ENCODE data around the gene KHSRP.
A peak's percentile ranks its signal among the peaks of the same experiment; 100 is the strongest.

KHSRP gene

DNA sequence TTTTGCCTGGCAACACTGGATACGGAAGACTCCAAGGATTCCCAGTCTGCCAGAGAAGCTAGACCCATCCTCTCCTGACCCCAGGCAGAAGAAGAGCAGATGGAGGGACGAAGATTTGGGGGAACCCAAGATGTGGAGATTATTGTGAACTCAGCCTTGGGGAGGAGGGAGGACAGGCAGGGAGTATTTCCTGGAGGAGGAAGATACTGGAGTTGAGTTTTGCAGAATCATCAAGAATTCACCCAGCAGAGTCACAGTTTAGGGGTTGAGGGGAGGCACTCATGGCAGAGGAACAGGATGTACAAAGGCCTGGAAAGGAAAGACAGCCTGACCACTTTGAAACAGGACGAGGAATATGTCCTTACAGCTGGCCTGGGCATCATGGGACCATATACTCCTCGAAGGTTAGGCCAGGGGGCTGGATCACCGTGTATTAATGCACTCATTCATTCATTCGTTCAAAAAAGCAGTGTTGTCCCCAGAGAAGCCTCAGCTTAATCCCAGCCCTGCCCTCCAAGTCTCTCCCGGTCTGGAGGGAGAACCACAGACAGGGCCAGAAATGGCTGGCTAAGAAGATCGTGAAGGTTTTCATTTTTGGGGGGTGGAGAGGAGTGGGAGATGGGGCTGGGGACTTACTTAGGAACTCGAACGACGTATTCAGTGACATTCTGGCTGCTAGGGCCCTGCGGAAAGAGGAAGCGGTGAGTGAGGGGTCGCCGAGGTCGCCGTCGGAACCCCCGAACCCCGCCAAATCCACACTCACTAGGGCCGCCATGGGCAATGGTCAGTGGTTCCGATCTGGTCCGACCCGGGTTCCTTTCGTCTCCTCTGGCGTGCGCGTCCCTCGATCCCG lies 32.2 kb downstream of the KHSRP start:
- DNase-seq = peak; percentile 22

DNA sequence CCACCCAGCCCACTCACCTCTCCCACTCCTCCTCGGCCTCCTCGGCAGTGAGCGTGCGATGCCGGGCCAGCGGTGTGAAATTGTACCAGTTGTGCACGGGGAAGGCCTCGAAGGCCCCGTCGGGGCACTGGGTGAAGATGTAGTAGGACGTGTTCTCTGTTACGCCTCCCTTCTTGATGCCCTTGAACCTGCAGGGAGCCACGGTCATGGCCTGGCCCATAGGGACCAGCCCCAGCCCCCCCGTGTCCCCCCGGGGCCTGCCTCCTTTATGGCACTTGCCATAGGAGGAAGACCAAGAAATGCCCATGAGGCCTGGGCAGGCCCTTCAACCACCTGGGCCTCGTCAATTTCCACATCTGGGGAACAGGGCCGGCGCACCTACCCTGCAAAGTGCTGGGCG lies 37.2 kb downstream of the KHSRP start:
- no peak for DNase-seq

DNA sequence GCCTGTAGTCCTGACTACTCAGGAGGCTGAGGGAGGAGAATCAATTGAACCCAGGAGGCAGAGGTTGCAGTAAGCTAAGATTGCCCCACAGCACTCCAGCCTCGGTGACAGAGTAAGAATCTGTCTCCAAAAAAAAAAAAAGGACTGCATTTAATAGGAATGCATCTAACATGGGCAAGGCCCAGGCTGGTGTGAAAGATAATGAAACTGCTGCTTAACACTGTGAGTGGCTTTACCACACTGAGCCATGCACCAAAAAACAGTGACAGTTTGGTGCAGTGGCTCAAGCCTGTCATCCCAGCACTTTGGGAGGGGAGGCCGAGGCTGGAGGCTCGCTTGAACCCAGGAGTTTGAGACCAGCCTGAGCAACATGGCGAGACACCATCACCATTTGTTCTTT lies 40.2 kb downstream of the KHSRP start:
- DNase-seq = no peak

DNA sequence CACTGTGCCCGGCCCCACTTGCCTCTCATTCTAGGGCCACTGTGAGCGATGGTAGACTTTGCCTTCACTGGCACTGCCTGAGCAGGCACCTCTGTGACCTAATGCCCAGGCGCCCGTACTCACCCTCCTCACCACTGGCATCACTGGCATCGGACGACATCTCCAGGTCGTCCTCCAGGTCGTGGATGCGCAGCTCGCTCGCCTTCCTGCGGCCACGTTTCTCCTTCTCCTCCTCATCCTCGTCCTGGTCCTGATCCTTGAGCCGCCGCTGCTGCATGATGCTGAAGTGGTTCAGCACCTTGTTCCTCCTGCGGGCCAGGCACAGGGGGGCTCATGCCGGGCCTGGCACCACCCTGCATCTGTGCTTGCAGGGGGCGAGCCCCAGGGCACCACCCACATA lies 41.4 kb downstream of the KHSRP start:
- no peak for DNase-seq

DNA sequence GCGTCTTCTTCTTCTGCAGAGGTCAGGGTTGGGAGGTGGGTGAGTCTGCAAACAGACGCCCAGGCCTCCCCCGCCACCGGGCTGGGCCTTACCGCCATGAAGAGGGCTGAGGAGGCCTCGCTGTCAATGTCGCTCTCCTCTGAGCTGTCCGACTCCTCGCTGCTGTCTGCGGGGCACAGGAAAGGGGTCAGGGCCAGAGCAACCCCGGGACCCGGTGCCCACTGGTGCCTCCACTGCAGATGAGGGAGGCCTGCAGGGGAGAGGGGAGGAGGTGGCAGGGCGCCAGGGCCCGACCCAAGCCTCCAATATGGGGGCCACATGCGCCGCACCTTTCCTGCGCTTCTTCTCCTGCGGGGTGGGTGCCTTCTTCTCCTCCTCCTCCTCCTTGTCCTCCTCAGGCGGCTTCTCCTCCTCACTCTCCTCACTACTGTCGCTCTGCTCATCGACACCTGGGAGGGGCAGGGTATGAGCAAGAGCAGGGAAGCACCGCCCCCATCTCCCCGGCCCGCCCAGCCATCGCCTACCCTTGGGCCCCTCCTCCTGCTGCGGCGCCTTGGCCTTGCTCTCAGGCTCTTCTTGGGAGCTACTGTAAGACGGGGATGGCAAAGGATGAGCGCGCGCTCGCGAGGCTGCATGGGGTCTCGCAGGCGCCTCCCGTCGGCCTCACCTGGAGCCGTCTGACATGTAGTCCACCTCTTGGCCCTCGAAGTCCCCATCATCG lies 43.4 kb downstream of the KHSRP start:
- no peak for DNase-seq

DNA sequence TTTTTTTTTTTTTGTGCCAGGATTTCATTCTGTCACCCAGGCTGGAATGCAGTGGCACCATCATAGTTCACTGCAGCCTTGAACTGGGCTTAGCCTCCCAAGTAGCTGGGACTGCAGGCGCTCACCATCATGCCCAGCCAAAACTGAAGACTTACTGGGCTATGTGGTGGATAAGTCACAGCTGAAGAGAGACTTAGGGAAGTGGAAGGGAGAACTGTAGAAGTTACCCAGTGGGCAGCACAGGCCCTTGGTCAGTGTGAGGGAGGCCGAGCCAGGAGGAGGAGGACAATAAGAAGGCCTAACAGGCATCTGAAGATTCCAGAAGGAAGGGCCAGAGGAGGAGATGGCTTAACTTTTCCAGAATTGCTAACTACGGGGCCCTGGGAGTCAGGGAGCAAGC lies 44.9 kb downstream of the KHSRP start:
- DNase-seq = no peak

DNA sequence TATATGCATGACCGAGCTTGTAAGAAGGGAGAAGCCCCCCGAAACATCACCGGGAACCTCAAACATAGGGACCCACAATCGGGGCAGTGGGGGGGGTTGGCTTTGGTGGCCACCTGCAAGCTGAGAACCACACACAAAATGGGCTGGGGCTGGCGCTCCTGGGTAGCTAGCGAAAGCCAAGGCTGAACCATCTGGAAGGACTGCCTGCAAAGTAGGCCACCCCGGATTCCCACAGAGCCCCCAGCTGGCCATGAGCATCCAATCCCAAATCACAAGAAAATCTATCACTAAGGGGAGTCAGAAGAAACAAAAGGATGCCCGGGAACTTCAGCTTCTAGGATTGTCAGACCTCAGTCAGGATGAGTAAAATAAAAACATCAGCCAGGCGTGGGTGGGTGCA lies 46.1 kb downstream of the KHSRP start:
- DNase-seq = no peak

DNA sequence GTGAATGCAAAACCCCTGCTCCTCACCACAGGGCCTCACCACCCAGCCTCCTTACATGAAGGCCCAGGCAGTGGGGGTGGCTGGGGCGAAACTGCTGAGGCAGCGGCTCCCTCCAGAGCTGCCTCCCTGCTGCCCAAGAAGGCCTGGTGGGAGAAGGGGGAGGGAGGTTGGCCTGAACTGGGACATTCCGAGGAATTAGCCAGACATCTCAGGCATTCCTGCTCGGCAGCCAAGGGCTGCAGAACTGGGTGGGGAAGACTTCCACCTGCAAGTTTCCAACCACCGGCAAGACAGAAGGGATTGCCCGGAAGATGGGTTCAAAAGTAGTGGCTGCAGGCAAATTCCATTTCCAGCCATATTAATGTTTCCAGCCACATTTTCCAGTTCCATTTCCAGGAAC lies 46.6 kb downstream of the KHSRP start:
- no peak for DNase-seq

DNA sequence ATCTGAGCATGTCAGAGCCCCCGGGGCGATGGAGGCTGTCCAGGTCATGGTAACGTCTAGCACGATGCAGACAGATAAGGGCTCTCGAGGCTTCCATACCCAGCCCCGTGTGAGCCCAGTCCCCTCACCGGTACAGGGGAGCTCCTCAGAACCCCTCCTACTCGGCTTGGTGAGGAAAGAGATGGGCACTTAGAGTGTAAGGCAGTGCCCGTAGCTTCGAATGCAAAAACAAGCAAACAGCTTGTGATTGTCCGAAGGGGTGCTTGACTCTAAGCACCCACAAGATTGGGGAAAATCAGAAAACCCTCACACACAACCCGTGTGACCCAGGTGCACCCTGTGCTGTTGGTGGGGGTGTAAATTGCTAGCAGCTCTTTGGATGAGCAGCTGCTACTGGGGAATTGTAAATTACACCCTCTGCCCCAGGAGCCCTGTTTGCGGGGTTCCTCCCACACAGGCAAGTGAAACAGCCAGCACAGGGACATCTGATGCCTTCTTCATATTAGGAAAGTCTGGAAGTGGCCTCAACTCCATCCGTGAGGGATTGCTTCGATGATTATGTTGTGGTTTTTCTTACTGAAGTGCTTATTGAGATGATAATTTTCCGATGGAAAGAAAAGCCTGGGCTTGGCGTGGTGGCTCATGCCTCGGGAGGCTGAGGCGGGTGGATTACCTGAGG lies 48.0 kb downstream of the KHSRP start:
- DNase-seq = no peak

DNA sequence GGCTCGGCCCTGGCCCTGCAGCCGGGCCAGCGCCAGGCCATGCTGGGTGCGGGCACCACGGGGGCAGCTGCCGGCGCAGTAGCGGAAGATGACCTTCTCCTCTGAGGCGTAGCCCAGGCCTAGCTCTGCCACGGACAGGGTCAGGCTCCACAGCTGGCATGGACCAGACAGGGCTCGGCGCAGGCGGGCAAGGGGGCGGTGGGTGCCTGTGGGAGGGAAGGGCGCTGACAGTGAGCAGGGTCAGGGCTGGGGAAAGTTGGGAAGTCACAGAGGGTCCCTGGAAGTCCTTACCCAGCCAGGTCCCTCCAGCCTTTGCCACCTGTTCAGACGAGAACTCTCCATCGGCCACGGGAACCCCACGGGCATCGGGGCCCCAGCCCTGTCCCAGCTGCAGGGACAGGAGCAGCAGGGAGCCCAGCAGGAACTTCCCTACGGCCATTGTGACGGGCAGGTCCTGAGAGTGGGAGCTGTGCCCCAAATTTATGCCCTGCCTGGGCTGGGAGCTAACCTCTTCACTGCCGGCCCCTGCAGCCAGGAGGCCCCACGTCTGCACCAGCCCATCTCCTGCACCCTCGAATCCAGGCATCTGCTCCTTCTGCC lies 49.1 kb downstream of the KHSRP start, which contains the start of gene PSPN:
Gene PSPN (minus strand): TSS at position 523 of the 600 bp plus-strand sequence. CDS start 84 bp downstream, at position 439.
- no peak for DNase-seq

DNA sequence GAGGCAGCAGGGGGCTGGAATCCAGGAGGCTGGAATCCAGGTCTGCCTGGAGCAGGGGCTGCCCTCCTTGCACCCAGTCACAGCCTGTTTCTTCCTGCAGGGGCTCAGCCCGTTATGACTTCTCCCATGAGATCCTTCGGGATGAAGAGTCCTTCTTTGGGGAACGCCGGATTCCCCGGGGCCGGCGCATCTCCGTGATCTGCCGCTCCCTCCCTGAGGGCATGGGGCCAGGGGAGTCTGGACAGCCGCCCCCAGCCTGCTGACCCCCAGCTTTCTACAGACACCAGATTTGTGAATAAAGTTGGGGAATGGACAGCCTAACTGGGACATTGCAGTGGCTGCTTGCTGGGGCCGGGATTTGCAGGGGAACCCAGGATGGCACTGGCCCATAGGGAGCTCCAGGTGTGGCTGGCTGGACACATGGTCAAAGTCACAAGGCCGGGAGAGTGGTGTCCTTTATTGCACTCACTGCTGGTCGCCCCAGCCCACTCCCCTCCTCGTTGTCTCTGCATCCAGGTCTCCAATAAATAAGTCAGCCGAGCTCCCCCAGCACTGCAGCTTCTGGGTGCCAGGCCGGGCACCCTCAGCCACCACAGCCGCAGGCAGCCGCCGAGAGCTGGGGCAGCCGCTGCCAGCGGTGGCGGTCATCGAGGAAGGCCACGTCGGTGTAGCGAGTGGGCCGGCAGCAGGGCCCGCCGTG lies 49.8 kb downstream of the KHSRP start:
- no peak for DNase-seq

DNA sequence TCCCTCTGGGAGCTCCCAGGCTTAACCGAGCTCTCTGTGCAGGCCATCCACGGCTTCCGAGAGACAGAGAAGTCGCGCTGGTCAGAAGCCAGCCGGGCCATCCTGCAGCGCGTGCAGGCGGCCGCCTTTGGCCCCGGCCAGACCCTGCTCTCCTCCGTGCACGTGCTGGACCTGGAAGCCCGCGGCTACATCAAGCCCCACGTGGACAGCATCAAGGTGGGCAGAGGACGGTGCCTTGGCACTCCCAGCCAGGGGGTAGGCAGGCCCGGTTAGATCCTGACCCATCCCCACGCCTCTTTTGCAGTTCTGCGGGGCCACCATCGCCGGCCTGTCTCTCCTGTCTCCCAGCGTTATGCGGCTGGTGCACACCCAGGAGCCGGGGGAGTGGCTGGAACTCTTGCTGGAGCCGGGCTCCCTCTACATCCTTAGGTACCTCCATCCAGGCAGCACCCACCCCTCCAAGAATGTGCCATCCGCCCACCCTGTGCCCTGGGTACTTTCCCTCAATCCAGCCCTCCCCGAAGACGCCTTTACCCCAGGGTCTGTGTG lies 50.4 kb downstream of the KHSRP start:
- DNase-seq = no peak

DNA sequence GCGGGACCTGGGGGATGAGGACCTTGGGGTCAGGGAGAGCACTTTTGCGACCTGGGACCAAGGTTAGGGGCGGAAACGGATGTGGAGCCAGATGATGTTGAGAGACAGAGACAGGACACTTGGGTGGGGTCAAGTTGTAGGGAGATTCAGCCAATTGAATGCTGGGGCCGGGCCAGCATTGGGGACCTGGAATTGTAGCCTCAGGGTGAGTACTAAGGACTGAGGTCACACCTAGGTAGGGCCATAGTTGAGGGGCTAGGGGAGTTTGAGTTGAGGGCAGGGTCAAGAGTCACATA lies 50.9 kb downstream of the KHSRP start:
- DNase-seq = no peak

DNA sequence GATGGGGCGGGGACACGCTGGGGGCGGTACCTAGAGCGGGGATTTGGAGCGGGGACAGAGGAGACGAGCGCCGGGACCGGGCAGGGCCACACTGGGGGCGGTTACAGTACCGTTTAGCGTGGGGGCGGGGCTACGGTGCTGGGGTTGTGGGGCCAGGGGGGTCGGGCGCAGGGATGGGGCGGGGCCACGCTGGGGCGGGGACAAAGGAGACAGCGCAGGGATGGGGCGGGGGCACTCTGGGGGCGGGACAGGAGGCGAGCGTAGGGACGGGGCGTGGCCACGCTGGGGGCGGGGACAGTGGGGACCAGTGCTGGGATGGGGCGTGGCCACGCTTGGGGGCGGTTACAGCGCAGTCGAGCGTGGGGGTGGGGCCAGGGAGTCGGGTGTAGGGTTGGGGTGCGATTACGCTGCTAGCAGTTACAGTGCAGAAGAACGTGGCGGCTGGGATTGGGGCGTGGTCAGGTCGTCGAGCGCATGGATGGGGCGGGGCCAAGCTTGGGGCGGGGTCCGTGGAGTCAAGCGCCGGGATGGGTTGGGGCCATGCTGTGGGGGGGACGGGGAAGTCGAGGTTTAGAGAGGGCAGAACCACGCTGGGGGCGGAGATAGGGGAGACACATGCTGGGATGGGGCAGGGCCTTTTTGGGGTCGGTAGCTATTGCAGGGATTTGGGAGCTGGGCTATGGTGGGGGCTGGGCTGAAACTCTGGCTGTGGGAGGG lies 51.4 kb downstream of the KHSRP start:
- peak; percentile 99 for DNase-seq

DNA sequence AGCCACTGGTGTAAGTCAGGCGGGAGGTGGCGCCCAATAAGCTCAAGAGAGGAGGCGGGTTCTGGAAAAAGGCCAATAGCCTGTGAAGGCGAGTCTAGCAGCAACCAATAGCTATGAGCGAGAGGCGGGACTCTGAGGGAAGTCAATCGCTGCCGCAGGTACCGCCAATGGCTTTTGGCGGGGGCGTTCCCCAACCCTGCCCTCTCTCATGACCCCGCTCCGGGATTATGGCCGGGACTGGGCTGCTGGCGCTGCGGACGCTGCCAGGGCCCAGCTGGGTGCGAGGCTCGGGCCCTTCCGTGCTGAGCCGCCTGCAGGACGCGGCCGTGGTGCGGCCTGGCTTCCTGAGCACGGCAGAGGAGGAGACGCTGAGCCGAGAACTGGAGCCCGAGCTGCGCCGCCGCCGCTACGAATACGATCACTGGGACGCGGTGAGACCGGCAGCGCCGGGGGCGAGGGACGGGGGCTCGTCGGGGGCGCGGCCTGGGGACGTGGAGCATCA lies 52.0 kb downstream of the KHSRP start, which contains the start of gene ALKBH7:
Gene ALKBH7 (plus strand): TSS at position 201 of the 502 bp plus-strand sequence. CDS start 27 bp downstream, at position 228.
- DNase-seq = peak; percentile 100

DNA sequence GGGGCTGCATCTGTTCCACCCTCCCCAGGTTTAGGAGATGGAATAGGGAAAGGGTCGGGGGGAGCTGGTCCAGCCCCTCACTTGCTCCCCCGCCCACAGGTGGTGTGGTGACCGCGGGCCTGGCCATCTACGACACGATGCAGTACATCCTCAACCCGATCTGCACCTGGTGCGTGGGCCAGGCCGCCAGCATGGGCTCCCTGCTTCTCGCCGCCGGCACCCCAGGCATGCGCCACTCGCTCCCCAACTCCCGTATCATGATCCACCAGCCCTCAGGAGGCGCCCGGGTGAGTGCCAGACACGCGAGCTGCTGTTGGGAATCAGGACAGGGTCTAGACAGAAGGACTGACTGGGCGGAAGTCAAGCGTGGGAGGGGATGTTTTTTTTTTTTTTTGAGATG lies 60.3 kb downstream of the KHSRP start:
- DNase-seq = no peak
